Amniotic epithelial cell (primary cell): ENCODE measurements around the gene LY86.

Experiments used
- DNase-seq: peaks from one replicate; pipeline ENCODE4 v3.0.0-alpha.2; 2010; ENCODE audit warnings: low read depth

Gene LY86

DNA sequence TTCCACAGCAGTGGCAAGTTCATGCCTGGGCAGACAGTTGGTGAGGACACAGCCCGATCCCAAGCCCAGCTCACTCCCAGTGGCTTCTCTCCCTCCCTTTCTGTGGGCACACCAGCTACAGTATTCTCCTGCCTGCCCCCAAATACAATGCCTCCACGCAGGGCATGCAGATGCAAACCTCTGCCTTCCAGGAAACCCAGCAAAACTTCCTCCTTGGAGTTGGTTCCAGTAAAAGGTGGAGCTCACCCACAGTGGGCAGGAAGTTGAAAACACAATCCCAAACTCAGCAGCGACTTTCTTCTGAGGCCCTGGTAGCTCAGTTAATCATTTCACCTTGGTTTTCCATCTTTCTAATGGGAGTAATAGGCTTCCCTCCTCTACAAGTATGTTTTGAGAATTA lies 93.7 kb downstream of the LY86 start:
- no peak for DNase-seq

DNA sequence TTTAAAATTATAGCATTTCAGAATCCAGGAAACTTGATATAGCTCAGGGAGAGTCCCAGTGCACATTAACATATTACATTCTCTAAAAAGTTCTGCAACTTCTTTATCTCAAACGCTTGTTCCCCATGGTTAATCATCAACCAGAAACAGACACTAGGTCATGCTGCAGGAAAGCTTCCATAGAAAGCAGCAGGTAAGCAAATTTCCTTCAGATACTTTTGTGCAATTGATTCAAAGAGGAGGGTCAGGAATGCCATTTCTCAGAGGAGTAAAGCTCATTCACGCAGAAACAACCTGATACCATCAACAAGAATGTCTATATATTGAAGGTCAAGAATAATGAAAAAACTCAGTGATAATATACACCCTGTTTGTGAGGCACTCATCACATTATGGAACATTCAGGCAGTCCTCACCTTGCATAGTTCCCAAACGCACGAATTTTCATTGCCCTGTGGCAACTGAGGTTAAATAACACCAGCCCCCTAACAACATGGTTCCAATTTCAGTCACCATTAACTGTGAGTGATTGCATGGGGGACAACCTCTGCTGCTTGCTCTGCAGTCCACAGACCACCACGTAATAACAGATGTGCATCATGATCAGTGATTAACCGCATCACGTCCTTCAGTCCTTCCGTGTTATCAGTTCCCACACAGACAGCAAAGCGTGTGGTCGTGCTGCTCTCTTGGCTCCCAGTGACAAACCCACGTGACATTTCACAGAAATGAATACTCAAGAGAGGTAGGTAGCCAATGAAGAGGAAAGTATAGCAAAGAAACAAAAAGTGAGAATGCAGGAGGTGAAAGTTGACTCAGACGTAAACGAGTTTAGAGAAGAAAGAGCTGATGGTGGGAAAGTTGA lies 95.7 kb downstream of the LY86 start:
- DNase-seq = peak; percentile 30

DNA sequence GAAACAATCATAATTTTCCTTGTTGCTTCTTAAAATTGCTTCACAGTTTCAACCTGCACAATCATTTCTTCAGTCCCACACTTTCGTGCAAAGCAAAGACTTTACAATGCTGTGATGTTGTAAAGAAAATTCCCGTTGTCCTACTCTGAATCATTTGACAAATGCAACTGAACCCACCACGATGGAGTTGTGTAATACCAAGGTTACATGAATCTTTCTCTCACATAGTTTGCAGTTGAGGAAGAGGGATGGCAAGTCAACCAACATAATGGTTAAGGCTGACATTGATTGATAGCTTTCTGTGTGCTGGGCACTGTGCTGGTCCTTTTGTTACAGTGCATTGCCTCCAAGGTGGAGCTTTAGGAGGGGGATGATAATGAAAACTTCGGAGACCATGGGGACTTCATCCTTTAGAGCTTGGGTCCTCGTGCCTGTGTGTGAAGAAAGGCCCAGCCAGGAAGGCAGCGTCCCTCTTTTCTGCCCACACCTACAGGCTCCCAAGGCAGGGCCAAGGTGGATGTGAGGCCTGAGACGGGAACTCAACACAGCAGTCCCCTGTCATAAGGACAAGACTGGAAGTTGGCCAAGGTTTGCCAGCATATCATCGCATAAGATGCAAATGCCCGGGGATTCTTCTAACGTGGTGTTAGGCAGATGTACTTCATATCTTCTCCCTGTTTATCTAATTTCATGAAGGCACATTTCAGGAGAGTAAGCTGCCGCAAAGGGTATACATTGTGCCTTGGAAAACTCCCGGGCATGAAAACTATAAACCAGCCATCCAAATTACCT lies 96.9 kb downstream of the LY86 start:
- peak; percentile 93 for DNase-seq

DNA sequence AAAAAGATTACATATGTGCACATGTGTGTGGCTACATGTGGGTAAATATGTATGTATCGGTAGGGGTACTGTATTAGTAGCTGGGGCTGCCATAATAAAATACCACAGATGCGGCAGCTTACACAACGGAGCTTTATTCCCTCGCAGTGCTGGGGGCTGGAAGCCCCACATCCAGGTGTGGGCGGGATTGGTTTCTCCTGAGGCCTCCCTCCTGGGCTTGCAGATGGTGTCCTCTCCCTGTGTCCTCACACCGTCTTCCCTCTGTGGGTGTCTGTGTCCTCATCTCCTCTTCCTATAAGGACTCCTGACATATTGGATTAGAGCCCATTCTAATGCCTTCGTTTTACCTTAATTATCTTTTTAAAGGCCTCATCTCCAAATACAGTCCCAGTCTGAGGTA lies 97.7 kb downstream of the LY86 start:
- no peak for DNase-seq

DNA sequence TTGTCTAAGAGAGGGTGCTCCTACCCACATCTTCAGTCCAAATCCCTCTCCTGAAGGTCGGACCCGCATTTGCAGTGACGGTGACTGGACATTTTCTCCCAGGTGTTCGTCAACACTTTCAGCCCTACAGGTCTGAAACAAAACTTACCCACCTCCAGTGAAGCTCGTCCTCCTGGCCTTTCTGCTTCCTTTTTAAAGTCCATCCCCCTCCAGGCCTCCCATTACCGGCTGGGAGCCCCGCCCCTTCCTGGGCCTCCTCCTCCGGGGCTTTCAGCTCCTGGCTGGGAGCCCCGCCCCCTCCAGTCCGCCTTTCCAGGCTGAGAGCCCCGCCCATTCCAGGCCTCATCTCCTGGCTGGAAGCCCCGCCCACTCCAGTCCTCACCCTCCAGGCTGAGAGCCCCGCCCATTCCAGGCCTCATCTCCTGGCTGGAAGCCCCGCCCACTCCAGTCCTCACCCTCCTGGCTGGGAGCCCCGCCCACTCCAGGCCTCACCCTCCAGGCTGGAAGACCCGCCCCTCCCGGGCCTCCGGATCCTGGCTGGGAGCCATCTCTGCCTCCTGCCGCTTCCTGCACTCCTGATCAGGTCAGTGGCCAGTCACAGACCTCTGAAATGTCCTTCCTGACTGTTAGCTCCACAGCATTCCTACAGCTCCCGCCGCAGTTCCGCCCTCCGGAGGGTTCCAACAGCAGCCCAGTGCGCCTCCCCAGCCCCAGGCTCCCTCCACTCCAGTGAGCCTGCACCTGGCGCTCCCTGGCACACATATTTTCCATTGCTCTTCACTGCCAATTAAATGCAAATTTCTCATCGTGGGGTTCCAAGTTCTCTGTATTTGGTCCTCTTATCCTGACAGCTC lies 98.5 kb downstream of the LY86 start:
- DNase-seq = peak; percentile 81

DNA sequence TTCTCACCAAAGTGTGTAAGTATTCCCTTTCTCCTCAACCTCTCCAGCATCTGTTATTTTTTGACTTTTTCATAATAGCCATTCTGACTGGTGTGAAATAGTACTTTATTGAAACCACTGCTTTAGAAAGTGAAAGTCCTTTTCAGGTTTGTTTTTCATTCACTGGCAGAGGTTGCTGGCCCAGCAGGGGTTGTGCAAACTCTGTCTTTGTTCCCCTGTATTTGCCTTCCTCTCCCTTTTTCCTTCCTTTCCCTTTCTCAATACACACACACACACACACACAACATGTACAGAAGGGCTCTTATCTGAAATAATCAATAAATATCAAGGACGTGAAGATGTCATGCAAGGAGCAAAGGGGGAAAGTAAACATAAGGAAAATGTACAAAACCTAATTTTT lies 99.8 kb downstream of the LY86 start:
- DNase-seq = no peak

DNA sequence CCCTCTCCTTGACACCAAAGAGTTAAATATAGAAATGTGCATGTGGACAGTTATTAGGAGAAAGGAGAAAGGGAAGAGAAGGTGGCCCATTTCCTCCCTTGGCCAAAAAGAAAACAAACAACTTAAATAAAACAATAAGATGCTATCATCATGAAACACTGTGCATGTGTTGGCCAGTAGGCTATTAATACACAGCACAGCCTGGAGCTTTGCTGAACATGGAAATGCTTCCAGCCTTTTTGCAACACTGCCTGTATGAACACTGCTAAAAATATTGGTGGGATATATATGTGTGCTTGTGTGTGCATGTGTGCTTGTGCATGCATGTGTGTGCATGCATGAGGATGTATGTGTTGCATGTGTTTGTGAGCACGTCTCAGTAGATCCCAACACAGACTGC lies 100.4 kb downstream of the LY86 start:
- DNase-seq = no peak

DNA sequence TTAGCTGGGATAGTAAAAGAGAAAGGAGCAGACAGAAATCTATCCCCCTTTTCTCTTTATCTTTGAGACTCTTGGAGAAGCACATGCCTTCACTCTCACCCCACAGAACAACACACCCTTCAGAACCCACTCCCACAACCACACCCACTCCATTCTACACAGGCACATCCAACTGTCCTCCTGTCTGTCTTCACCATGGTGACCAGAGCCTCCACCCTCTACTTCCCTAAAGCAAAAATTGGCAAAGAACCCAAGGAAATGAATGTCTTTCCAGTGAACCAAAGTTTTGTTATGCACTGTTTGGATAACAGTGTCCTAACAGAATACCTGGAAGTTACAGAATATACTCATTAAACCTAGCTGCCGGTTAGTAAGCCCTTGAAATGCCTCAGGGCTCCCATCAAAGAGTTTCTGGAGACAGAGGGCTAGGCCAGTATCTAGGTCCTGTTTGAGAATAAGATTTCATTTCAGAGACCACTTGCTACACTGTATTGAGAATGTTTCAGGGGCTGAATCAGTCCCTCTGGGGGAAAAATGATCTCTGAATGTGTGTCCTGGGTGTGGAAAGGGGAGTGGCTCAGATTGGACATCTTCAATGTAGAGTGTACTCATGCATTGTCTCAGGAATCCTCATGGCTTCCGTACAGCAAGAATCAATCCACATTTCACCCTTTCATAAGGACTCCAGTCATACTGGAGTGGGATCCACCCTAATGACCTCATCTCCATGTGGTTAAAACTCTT lies 101.1 kb downstream of the LY86 start:
- no peak for DNase-seq

DNA sequence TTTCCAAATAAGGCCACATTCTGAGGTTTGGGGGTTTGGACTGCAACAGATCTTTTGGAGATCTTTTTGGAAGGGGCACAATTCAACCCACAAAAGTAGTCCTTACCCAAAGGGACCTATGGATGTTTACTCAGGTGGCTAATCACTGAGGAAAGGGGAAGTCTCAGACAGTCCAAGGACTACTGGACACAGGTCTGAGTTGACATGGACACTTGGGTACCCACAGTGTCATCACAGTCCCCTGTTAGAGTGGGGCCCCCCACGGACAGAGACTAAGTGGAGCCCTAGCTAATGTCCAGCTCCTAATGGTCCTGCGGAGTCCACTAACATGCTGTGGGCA lies 101.6 kb downstream of the LY86 start:
- DNase-seq = no peak

DNA sequence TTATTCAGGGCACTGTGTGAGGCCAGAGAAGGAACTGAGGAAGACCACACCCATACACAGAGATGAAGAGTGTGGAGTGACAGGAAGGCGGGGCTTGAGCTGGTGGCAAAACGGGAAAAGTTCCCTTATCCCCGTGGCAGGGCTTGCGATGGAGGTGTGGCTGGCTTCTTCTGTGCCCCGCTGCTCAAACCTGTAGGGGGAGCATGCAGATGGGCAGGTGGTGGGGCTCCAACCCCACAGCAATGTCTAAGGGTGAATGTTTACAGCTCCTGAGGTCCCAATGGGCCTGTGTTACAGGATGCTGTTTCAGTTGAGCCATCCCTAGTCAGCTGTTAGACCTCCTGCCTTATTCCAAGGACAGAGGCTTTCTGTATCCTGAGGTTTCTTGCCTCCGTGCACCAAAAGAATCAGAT lies 105.9 kb downstream of the LY86 start:
- no peak for DNase-seq

DNA sequence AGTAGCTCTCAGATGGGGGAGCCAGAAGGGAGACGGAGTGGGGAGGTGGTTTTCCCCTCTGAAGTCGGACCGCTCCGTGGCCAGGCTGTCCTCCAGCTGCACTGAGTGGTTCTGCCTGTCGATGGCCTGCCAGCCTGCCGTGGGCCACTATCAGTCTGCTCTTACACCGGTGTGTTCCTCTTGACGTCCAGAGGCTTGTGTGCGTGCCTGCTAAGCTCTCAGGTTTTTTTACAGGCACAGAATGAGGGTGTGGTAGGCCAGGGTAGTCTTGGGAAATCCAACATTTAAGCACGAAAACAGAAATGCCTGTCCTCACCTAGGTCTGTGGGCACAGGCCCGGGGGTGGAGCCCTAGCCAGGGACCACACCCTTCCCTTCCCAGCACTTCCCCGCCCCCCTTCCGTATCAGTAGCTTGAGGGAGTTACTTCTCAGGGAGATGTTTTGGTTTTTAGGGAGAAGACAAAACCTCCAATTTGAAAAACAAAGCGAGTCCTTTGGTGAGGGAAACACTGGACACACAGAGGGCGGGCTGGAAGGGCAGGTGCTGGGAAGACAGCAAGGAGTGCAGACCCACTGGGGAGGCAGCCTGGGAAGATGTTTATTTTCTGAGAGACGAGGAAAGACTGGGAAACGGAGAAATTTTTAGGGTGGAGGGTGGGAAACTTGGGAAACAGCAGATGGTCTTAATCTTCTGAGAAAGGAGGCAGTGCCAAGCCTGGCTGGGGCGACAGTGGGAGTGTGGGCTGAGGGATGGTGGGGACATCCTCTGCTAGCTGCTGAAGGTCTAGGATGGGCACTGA lies 106.5 kb downstream of the LY86 start:
- no peak for DNase-seq

DNA sequence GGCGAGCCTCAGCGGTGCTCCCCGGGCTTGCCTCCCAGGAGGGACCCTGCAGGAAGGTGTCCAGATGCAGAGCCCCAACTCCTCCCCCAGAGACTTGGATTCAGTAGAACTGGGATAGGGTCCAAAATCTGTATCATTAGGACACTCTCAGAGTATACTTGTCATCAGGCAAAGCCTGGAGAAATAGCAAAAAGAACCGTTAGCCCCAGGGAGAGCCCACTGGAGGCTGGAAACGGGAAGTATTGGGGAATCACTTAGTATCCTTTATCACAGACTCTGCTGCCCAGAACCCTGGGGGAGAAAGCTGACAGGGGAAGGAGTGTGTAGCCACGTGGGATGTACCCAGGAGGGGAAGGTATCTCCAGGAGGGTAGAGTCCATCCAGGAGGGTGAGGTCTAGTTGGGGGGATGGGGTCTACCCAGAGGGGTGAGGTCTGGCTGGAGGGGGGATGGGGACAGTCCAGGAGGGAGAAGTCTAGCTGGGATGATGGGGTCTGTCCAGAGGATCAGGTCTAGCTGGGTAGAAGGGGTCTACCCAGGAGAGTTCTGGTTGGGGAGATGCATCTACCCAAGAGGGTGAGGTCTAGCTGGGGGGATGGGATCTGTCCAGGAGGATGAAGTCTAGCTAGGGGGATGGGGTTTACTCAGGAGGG lies 107.2 kb downstream of the LY86 start:
- DNase-seq = no peak

DNA sequence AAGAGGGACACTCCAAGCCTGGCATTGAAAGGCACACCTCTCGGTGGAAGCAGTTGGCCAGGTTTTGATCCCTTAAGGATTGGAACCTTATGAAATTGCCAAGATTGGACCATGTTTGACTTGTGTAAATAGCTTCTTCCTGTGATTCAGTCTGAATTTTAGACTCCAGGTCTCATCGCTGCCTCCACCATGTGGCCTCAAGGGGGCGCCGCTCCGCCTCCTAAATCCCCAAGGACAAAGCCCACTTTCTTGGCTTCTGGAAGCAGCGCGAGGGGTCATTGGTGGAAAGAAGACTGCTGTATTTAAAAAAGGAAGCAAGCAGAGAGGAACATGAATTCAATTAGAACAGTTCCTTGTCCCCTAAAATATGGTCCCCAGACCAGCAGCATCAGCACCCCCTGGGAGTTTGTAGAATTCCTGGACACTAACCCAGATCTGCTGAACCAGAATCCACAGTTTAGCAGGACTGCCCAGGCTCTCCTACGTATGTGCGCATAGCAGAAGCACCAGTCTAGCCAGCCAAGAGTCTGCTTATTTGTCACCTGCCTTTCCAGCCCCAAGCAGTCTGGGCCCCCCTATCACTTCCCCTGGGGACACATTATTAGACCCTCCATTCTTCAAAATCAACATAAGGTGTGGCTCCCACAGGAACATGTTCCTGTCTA lies 108.5 kb downstream of the LY86 start:
- peak; percentile 66 for DNase-seq

DNA sequence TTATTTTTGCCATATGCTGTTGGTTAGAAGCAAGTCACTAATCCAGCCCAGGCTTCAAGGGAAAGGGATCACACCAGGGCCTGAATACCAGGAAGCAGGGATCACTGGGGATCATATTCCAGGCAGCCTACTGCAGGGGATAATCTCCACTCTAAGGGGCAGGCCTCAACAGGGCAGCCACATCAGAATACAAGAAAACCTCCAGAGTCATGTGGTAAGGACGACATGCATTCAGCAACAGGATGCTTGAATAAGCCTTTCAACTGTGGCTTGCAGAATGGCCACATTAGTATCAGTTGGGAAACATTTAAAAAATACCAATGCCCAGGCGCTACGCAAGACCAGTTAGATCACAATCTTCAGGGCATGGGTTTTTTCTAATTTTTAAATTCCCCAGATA lies 109.1 kb downstream of the LY86 start:
- DNase-seq = peak; percentile 69

DNA sequence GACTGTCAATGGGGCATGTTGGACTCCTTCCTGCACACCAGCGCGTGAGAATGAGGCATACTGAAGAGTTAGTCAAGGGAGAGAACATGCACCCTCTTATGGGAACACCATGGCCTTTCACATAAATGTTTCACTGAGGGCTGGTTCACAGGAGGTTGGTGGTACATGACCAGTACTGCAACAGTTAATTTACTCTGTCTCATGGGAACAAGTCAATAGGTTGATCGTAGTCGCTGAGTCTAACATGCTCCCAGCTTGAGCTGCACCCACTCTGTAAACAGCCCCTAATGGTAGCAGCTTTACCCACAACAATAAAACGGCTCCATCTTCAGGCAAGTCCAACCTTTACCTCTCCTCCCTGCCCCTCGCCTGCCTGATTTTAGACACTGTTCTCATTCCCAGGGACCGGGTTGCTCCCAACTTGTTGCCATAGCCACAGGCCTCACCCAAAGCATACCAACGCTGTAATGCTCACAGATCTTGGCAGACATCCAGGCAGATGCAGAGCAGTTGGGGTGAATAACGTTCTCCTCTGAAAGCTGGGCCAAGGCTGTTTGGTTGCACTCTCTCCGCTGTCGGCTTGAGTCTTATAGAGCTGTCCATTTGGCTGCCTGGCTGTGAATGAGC lies 111.3 kb downstream of the LY86 start:
- peak; percentile 92 for DNase-seq

DNA sequence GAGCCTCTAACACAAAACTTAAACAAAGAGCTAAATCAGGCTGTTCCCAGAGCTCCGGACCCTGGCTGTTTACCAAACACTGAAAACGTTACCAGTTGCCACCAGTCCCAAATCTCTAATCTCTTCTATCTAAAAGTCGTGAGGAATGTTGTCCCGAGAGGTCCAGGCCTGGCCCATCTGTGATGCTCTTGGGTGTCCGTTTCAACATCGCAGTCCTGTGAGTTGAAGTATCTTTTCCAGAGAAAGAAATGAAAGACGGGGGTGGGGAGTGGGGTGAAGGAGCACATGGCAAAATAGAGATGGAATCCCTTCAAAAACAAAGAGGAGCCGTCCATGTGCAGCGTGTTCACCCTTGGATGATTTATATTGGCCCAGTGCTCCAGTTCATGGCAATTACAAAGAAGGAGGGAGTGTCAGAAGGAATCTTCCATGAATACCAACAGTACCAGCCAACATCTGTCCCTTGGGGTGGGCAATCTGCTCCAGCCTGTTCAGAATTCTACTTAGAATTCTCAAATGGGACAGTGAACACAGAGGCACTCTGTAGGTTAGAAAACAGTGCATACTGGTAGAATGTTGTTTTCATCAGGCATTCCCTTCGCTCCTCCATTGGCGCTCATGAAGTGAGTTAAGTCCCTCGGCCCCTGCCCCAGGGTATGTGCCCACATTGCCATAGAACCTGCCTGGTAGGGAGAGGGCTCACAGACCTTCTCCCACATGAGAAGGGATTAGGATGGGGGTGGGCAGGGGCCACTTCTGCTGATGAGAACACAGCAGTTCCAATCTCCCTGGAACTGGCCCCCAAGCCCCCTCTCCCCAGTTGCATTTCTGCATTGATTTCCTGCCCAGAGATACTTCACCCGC lies 112.1 kb downstream of the LY86 start:
- DNase-seq = no peak

DNA sequence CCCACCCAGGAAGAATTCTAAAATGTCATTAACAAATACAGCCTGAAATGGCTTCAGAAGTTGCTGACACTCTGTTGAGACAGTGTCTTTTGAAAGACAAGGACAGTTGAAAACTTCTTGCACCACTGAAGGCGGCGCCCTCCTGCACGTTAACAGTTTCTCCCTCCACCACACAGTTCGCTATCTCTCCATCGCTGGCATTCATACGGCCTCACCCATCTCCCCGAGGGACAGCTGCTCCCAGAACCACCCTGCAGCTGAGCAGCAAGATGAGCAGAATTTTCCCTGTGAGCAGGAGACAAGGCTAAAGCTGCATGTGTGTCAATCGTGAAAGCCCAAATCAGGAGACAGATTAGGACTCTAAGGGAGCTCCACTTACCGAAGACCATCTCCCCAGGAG lies 113.3 kb downstream of the LY86 start:
- DNase-seq = no peak

DNA sequence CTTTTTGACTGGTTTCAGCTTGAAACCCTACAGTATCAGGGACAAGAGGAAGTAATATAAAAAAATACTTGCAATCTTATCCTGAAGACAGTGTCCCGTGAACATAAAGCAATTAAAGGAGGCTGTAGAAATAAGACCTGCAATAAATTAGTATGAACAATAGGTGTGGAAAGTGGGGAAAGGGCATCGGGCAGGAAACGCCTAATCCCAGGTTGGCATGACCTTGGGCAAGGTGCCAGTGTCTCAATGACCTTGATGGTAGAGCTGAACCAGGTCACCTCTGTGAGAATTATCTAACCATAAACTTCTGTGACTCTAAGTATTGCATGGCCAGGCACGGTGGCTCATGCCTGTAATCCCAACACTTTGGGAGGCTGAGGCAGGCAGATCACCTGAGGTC lies 115.2 kb downstream of the LY86 start:
- DNase-seq = no peak
